B cell (primary cell): Measurements from ENCODE around the gene PFKFB1.

Experiments used
- CTCF ChIP-seq: fragments of 200-600 bp; IDR thresholded peaks from one replicate; pipeline ENCODE4 v1.8.0; 2022; ENCODE audit warnings: antibody characterized with exemption, mild to moderate bottlenecking
- EZH2 ChIP-seq: IDR thresholded peaks from 2 replicates; pipeline ENCODE4 v1.6.1; 2012; ENCODE audit warnings: borderline replicate concordance, low read depth, mild to moderate bottlenecking, moderate library complexity, low read length; ENCODE audit not compliant: insufficient read depth, poor library complexity, severe bottlenecking

GRCh38 chrX:55026840-55027239 lies 32.9 kb upstream of the PFKFB1 start:
- TF ChIP-seq CTCF (no peak), EZH2 (no peak)
